Measurements from ENCODE around the gene ATRNL1.

The ATRNL1 gene, protein sequence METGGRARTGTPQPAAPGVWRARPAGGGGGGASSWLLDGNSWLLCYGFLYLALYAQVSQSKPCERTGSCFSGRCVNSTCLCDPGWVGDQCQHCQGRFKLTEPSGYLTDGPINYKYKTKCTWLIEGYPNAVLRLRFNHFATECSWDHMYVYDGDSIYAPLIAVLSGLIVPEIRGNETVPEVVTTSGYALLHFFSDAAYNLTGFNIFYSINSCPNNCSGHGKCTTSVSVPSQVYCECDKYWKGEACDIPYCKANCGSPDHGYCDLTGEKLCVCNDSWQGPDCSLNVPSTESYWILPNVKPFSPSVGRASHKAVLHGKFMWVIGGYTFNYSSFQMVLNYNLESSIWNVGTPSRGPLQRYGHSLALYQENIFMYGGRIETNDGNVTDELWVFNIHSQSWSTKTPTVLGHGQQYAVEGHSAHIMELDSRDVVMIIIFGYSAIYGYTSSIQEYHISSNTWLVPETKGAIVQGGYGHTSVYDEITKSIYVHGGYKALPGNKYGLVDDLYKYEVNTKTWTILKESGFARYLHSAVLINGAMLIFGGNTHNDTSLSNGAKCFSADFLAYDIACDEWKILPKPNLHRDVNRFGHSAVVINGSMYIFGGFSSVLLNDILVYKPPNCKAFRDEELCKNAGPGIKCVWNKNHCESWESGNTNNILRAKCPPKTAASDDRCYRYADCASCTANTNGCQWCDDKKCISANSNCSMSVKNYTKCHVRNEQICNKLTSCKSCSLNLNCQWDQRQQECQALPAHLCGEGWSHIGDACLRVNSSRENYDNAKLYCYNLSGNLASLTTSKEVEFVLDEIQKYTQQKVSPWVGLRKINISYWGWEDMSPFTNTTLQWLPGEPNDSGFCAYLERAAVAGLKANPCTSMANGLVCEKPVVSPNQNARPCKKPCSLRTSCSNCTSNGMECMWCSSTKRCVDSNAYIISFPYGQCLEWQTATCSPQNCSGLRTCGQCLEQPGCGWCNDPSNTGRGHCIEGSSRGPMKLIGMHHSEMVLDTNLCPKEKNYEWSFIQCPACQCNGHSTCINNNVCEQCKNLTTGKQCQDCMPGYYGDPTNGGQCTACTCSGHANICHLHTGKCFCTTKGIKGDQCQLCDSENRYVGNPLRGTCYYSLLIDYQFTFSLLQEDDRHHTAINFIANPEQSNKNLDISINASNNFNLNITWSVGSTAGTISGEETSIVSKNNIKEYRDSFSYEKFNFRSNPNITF (N-terminal part only)
- total RNA-seq: 0 to 0.77 (median 0) reads per million in 3 experiments

DNA sequence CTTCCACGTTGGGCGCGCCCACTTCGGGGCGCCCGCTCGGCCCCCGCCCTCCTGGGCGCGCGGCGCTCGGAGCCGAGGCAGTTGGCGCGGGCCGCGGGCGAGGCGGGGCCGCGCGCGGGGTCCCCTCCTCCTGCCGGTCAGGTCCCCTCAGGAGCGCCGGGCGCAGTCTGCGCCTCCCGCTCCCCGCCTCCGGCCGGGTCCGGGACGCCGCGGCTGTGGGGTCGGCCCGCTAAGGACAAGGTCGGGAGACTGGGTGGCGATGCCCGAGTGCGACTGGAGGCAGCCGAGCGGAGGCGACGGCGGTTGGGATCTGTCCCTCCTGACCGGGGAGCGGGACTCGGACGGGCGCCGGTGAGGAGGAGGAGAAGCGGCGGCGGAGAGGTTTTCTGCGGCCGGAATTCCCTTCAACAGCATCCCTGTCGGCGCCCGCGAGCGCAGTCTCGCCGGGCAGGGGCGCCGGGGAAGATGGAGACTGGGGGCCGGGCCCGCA is at the start of gene ATRNL1:
ATRNL1 (plus strand) TSS at position 80 of the 490 bp plus-strand sequence; CDS start at position 466, 386 bp downstream.
- DNase-seq: no peak

DNA sequence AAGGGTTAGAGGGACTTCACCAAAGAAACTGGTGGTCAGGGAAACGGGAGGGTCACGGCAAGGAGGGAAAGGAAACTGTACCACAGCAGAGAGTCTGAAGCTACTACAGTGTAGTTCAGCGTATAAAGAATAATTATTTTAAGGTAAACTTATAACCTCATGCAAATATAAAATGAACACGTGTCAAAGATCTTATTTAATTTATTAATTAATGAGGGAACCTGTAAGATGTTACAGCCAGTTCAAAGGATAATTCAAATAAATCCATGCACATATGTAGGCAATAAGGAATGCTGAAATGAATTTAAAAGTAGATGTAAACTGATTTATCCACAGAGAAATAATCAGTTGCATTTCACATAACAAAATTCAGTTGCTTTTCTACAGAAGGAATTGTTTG is 49.4 kb upstream of the ATRNL1 start:
- DNase-seq: no peak

DNA sequence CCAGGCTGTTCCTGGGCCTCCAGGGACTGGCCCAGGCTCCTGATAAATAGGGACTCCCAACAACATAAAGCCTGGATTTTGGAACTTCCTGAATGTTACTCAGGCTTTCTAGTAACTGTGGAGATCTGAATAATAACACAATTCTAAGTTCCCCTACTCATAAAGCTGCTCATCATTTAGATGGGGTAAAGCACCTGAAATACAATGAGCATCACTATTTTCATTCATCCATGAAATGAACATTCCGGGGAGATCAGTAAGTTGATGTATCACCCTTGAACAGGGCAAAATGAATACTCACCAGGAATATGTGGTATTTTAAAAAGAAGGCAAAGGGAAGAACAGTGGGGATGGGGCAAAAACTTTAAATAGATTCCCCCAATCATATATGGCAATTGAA is 48.3 kb upstream of the ATRNL1 start:
- DNase-seq: no peak

DNA sequence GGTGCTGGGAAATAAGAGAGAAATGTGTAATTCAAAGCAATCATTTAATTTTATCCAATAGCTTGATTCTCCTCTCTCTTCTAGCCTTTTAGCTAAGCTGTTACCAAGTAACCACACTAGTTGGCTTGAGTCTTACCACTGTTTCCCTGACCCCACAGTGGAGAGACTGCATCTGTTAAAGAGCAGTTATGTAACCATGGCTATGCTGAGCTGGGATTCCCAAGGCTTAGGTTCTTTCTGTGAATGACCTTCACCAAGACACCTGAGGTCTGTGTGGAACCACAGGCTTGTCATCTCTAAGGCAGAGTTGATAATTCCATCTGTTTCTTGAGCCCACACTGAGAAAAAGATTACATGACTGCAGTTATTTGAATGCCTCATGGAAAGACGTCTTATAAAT is 47.7 kb upstream of the ATRNL1 start:
- no peak for DNase-seq

DNA sequence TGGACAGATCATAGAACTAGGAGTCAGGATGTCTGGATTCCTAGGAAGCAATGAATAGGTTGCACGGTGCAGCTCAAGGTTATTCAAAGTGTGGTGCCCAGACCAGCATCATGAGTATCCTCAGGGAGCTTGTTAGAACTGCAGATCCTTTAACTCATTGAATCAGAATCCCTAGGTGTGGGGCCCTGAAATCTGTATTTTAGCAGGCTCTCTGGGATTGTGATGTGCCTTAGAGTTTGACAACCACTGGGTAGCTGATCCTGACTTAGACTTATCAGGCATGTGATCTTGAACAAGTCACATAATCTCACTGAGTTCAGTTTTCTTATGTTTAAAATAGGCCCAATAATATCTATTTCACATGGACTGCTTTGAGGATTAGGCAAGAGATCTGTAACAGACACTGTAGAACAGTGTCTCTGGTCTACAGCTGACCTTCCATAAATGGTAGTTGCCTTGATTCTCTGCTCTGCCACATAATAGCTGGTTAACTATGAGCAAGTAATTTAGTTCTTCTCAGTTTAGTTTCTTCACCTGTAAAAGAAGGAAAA is 46.4 kb upstream of the ATRNL1 start:
- DNase-seq: no peak

DNA sequence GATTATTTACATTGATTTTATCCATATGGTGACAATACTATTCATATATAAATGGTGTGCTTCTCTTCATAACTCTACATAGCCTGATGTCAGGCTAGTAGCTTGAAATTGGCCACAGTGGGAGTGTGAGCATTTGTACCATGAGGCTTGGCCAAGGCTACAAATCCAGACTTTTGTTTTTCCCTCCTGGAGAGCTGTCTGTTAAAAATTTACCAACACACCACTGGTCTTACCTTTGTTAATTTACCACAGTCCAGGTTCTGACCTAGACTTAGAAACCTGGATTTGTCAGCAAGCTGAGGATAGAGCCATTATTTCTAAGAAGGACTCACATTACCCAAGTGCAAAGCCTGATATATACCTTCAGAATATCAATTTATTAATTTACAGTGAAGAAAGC is 45.5 kb upstream of the ATRNL1 start:
- DNase-seq: no peak

DNA sequence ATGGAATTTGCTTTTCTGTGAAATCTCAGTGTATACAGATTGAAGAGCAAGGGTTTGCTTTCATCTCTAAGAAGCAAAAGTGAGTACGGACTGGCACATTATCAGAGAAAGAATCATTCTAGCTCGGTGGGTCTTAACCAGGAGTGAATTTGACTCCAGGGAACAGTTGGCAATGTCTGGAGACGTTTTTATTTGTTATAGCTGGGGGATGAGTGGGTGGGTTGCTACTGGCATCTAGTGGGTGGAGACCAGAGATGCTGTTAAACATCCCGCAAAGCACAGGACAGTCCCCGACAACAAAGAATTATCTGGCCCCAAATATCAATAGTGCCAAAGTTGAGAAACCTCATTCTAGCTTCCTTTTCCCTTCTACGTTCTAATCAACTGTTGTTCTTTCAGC is 43.8 kb upstream of the ATRNL1 start:
- DNase-seq: no peak

DNA sequence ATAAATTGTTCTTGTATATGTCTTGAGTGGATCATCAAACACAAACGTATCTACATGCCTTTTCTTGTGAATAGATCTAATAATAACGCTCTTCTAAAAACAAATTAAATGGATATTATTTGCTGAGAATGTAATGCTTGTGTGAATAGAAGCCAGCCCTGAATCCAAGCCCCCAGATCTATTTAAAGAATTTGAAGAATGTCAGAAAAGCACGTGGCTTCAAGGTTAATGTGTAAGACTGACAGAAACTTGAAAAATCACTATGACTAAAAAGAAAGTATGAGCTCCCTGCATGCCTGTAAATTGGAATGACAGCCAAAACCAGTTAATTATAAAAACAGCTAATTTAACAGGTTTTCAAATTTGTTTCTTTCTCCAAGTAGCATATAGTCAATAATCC is 43.2 kb upstream of the ATRNL1 start:
- DNase-seq: no peak

DNA sequence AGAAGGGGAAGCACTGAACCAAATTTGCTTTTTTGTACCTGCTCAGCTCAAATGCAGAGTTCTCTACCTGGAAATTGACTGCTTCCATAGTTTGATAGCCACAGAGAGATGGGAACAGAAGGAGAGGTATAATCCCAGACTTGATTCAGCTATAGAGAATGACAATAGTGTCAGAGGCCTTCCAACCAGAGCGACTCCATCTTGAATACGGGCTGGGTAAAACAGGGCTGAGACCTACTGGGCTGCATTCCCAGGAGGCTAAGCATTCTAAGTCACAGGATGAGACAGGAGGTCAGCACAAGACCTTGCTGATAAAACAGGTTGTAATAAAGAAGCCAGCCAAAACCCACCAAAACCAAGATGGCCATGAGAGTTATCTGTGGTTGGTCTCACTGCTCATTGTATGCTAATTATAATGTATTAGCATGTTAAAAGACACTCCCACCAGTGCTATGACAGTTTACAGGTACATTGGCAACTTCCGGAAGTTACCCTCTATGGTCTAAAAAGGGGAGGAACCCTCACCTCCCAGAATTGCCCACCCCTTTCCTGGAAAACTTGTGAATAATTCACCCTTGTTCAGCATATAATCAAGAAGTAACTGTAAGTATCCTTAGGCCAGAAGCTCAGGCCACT is 42.7 kb upstream of the ATRNL1 start:
- no peak for DNase-seq

DNA sequence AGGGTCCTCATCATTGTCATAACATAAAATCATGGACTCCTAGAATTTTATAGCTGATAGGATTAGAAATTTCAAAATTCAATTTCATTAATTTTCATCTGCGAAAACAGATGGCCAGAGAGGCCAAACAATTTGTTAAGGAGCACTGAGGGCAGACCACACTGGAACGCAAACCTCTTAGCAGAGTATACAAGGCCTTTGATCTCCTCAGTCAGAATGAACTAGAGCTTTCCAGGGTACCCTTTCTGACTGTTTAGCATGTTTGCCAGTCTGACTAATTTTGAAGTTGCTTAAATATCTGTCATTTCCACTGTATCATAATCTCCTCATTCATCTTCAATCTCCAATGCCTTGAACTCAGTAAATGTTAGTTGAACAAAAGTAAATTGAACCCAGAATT is 41.9 kb upstream of the ATRNL1 start:
- DNase-seq: no peak

DNA sequence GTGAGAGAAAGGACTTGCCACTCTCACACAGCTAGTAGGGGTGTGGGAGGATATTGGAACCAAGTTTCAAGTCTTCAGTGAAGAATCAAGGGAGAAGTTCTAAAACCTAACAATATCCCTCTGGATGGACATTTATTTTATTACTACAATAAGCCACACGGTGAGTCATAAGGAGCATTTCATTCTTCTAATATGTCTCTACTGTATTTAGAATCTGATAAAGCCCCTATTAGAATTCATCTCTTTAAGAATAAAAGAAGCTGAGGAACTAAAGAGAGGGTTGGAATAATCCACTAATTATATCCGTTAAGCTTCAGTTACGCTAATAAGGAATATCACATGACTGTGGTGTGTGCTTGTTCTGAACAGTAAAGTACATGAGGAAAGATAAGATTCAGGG is 40.9 kb upstream of the ATRNL1 start:
- no peak for DNase-seq

DNA sequence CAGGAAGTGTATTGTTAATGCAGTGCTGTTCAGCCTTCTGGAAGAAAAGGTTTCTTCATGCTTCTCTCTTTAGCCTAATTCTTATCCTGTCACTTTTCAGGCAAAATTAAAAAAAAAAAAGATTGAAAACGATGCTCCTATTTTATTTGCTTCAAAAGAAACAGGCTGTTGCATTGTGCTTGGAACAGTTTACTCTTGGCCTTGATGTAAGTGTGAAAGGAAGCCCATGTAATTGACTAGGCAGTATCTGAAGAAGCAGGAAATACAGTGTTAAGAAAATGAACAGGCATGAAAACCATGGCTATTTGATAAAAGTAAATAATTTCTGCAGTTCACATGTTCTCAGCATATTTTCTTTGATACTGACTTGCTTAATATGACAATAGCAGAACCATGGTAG is 40.4 kb upstream of the ATRNL1 start:
- DNase-seq: no peak

DNA sequence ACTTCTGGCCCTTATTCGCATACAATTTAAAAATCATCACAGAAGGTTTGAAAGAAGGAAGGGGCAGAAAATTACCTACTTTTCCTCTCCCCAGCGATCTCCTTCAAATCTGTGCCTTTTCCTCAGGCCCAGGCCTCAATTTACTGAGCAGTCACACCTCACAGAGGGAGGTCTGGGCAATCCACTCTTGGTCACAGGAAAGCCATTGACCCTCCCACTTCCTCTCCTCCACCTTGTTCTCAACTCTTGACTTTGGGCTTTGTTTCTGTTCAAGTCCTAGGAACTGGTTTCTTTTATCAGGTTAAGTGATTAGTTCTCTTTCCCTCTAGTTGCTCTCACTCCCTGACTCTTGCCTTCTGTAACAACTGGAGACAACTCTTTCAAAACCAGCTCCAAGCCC is 37.0 kb upstream of the ATRNL1 start:
- no peak for DNase-seq

DNA sequence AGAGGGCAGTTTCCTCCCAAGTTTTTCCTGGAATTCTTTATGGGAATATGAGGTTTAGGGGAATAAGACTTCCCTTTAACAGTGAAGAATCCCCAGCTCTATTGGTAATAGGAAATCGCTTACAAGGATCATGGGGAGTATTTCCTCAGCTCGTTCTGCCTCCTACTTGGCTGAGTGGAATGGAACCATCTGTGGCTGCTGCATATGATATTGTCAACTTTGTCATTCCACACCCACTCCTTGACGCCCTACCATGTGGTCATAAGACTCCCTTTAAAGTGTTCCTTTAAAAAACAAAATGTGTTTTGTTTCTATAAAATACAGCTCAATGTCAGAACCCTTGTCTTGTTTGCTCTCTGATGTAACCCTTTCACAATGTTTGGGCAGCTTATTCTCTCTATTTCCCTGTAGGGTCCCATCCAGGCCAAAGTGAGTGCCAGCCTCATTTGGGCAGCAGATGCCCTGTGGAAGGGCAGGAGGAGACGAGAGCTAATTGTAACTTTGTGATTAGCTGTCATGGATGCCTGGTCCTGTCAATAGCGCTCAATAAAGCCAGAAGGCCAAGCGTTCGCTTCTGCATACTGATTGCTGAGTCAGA is 33.8 kb upstream of the ATRNL1 start:
- DNase-seq: no peak

DNA sequence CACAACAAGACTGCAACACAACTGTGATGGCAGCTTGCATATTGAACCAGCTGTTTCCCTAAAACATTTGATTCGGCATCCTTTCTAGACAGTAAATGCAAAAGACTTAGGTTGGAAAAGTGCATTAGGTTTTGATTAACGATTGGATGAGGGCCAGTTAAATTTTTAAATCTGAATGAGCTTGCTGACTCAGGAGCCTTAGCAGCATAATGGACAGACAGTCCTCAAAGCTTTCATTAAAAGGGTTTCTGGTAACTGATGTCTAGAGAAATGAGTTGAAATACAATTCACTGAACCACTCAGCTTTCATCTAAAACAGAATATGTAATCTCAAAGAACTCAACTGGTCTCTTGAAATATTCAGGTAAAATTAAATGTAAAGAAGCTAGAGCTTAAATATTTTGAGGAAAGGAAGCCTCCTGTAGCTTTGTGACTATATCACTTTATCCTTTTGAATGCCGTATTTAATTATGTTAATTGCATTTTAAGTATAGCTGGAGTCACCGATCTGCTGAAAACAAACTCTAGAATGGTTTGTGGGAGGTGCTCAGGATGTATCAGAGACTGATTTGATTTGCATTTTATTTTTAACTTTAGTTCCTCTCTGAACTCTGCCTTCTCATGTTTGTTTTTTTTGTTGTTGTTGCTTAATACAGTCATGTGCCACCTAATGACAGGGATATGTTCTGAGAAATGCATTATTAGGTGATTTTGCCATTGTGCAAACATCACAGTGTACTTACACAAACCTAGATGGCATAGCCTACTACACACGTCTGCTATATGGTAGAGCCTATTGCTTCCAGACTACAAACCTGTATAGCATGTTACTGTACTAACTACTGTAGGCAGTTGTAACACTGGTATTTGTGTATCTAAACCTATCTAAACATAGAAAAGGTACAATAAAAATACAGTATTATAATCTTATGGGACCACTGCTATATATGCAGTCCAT is 29.2 kb upstream of the ATRNL1 start:
- no peak for DNase-seq

DNA sequence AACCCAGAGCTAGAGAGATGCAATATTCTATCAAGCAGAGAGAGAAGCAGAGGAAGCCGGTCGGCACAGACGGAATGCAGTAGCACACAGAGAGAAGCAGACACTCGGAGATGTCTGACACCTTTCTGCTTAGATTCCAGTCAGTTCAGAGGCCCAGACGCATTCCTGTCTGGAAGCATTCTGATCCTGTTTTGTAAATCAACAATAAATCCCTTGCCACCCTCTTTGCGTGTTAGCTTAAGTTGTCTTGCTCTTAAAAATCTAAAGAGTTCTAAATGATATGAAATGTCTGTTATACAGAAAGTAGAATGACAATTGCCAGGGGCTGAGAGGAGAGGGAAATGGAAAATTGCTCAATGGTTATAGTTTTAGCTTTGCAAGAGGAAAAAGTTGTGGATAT is 27.4 kb upstream of the ATRNL1 start:
- no peak for DNase-seq

DNA sequence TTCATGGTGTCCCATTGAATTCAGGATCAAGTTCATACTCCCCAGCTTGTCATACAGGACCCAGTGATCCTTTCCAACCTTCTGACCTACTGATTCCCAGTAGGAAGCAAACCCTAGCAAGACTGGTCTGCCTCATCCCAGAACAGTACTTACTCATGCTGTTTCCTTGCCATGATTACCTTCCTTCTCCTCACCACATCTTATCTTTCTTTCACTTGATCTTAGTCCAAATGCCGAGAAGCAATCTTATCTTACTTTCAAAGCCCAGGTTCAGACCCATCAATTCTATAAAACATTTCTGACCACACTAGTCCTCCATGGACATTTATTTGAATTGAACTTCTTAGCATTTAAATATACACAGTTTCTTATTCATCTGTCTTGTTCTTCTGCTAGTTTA is 26.6 kb upstream of the ATRNL1 start:
- DNase-seq: no peak

DNA sequence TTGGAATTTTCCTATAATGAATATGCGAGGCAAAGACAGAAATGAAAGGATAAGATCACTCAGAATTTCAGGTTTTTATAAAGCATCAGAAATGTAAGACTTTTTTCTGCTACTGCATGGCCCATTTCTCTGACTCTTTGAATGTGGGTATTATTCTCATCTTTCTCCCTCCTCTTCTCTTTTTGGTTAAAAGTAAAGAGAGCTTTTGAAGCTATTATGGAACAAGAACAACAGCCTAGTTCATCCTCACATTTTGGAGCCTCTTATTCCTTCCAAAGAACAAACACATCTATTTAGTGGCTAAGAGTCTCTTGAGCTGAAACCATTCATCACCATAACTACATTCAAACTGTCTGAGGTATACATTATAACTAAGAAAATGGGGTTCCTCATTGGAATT is 19.4 kb upstream of the ATRNL1 start:
- DNase-seq: no peak

DNA sequence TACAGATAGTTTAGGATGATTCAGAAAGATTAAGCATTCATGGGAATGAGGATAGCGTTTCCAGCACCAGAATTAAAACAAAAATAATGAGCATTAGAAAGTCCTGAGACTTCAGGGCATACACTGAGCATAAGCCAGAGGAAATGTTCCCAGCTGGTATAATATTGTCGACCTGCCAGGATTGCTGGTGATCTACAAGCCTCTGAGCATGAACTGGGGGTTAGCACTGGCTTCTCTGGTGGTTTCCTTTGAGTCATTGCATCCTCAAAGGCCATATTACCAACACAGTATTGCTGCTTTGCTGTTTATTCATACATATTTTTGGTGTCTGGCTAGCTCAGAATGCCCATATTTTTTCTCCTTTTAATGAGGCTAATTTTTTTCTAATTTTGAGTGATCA is 10.7 kb upstream of the ATRNL1 start:
- no peak for DNase-seq

DNA sequence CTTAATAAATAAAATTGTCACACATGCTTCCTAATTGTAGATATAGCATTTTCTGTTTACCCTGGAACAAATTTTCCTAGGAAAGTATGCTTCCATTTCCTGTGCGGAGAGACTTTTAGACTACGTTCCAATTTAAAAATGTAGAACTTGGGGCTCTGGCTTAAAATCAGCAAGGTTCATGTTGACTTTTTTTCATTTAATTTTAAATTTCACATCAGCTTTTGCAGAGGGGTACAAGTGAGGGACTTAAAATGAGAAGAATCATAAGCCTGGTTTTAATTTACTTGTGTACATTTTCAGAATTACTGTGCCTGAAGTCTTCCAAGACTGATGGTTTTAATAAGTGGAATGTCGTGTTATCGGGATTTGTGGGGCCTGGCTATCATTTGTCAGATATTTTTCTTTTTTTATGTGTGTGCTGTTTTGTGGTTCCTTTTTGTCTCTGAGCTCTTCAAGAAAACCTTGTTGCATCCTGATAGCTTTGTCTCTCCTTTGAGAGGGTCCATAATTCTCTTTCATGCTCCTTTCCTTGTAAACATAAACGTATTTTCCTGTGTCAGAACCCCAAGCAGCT is 8.8 kb upstream of the ATRNL1 start:
- DNase-seq: no peak

Measured in central memory CD4-positive, alpha-beta T cell (primary cell).